ENCODE measurements around the gene IKBKE. TPM values are rescaled to one million over a fixed set of nuclear protein-coding genes. Genes with fewer than 3 reads are reported as not detected.

The IKBKE gene
- total RNA-seq, 1 experiment from 2014 or later, result 6.4 TPM

- CTCF ChIA-PET, result no interaction called here
- intact Hi-C loops (cut with micrococcal nuclease; ENCODE audit: unreplicated experiment) (no loop called here), in situ Hi-C loops (cut with HindIII; ENCODE audit: low pct_unique_long_range_greater_than_20kb, low sequenced_read_pairs) (no loop called here)
- no peaks in the 10 kb centered on the region for H3K36me3 ChIP-seq (ENCODE audit: control insufficient read depth, insufficient read depth, low read length)
- POLR2A ChIA-PET, result no interaction called here
- H3K9me3 ChIP-seq (ENCODE audit: control insufficient read depth, insufficient read depth, low read depth, low read length), result no peaks in the 10 kb centered on the region
- ATAC-seq (no peak), DNase-seq (ENCODE audit: low read depth, low spot score) (no peak)
- TF ChIP-seq TCF7L2 (IDR thresholded peaks at IDR 0.05; ENCODE audit: low read depth, low read length) (no peak), REST (IDR thresholded peaks at IDR 0.05; ENCODE audit: insufficient read depth in 1 of 2, low read depth in 2 of 2, low read length in 1 of 2) (no peak), SIN3A (IDR thresholded peaks at IDR 0.05; ENCODE audit: borderline replicate concordance, insufficient read depth, low read depth, low read length) (no peak), POLR2AphosphoS5 (IDR thresholded peaks at IDR 0.05; ENCODE audit: low read depth, low read length) (no peak)
- TF ChIP-seq, protein P1, sequence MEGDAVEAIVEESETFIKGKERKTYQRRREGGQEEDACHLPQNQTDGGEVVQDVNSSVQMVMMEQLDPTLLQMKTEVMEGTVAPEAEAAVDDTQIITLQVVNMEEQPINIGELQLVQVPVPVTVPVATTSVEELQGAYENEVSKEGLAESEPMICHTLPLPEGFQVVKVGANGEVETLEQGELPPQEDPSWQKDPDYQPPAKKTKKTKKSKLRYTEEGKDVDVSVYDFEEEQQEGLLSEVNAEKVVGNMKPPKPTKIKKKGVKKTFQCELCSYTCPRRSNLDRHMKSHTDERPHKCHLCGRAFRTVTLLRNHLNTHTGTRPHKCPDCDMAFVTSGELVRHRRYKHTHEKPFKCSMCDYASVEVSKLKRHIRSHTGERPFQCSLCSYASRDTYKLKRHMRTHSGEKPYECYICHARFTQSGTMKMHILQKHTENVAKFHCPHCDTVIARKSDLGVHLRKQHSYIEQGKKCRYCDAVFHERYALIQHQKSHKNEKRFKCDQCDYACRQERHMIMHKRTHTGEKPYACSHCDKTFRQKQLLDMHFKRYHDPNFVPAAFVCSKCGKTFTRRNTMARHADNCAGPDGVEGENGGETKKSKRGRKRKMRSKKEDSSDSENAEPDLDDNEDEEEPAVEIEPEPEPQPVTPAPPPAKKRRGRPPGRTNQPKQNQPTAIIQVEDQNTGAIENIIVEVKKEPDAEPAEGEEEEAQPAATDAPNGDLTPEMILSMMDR (IDR thresholded peaks at IDR 0.05), result no peak
- BruUV-seq (replicated peaks), result no TSS peak
- H3K4me3 ChIP-seq (ENCODE audit: low read depth in 2 of 2, low read length in 2 of 2), result no peak overlapping the region
- no peaks in the 10 kb centered on the region for H3K27me3 ChIP-seq (ENCODE audit: control insufficient read depth, insufficient read depth, low read length)
- peaks cover 14% of the 10 kb centered on the region for H3K4me1 ChIP-seq (ENCODE audit: control insufficient read depth, insufficient read depth, low read length)
- no peak overlapping the region for H3K27ac ChIP-seq (ENCODE audit: low read length)
These were observed 3.2 kb upstream of the IKBKE start for GRCh38 chr1:206466840-206467649.

DNA sequence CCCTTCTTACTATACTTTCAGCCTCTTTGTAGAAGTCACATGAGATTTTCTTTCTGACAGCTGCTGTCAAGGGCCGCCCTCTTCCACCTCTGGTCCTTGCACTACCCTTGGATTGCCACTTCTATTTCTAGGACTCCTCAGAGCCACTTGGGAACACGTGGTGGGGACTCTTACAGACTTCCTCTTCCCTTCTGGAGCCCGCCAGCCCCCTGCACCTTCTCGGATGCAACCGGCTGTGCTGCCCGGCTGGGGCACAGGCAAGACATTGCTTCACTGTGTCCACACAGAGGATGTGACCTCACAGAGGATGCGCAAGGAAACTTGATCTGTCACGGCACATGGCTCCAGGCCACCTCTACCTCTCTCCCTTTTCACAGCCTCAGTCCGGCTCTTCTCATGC lies 2.4 kb upstream of the IKBKE start:
- no TSS peak for BruUV-seq (replicated peaks)
- TF ChIP-seq, protein P1 (IDR thresholded peaks at IDR 0.05), result no peak
- TF ChIP-seq TCF7L2 (IDR thresholded peaks at IDR 0.05; ENCODE audit: low read depth, low read length) (no peak), POLR2AphosphoS5 (IDR thresholded peaks at IDR 0.05; ENCODE audit: low read depth, low read length) (no peak), REST (IDR thresholded peaks at IDR 0.05; ENCODE audit: insufficient read depth in 1 of 2, low read depth in 2 of 2, low read length in 1 of 2) (no peak), SIN3A (IDR thresholded peaks at IDR 0.05; ENCODE audit: borderline replicate concordance, insufficient read depth, low read depth, low read length) (no peak)
- no peaks in the 10 kb centered on the region for H3K36me3 ChIP-seq (ENCODE audit: control insufficient read depth, insufficient read depth, low read length)
- ChIA-PET CTCF (no interaction called here), POLR2A (no interaction called here)
- in situ Hi-C loops (cut with HindIII; ENCODE audit: low pct_unique_long_range_greater_than_20kb, low sequenced_read_pairs), result no loop called here
- H3K27me3 ChIP-seq (ENCODE audit: control insufficient read depth, insufficient read depth, low read length), result no peaks in the 10 kb centered on the region
- H3K9me3 ChIP-seq (ENCODE audit: control insufficient read depth, insufficient read depth, low read depth, low read length), result no peaks in the 10 kb centered on the region
- H3K4me1 ChIP-seq (ENCODE audit: control insufficient read depth, insufficient read depth, low read length), result peaks cover 14% of the 10 kb centered on the region
- no peak overlapping the region for H3K4me3 ChIP-seq (ENCODE audit: low read depth in 2 of 2, low read length in 2 of 2)
- intact Hi-C loops (cut with micrococcal nuclease; ENCODE audit: unreplicated experiment), result no loop called here
- DNase-seq (ENCODE audit: low read depth, low spot score) (no peak), ATAC-seq (no peak)
- H3K27ac ChIP-seq (ENCODE audit: low read length), result no peak overlapping the region
